Ramos (cell line): ENCODE data around the gene HADHB.
"Not testable (repeated sequence)": the region's sequence is repeated elsewhere in the genome, so short reads cannot be mapped to it uniquely, and the experiment has no call there.

Experiments used
- in situ Hi-C: fragments of 300-500 bp; cut with MboI; formaldehyde crosslinking; loops from one replicate; pipeline ENCODE4 v1.14.3; 2022; ENCODE audit warnings: low sequenced_read_pairs; ENCODE audit not compliant: unreplicated experiment

The HADHB gene

DNA sequence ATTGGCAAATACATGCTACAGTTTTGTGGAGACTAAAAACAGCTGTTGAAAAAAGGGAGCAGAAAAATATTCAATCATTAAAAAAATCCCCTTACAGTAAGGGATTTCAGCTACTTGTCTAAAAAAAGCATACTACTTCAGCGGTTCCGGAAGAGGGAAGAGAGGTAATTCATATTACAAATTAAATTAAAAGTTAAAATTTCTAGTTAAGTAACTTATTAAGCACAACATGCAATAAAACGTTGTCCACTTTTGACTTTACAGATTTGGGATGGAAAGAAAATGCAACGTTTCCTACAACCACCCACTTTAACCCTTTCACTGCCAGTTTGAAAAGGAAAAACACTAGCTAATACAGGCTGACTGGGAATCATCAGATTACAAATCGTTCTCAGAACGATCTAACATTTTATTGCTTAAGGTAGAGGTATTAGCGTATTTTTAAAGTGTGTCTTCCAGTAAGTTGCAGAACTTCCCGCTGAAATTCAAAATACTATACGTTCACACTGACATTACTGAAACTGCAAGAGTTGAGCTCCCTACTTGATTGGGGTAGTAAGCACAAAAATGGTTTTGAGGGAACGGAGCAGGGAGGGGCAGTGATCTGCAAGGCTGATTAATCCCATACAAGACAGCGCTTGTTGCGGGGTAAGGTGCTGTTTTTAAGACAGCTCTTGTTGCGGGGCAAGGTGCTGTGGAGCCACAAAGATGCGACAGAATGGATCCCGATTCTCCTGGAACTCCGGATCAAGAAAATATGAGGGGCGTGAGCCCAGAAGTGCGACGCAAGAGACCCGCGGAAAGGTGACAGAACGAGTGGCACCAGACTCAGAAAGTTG lies 1.1 kb upstream of the HADHB start:
- in situ Hi-C loops: no loop called here

DNA sequence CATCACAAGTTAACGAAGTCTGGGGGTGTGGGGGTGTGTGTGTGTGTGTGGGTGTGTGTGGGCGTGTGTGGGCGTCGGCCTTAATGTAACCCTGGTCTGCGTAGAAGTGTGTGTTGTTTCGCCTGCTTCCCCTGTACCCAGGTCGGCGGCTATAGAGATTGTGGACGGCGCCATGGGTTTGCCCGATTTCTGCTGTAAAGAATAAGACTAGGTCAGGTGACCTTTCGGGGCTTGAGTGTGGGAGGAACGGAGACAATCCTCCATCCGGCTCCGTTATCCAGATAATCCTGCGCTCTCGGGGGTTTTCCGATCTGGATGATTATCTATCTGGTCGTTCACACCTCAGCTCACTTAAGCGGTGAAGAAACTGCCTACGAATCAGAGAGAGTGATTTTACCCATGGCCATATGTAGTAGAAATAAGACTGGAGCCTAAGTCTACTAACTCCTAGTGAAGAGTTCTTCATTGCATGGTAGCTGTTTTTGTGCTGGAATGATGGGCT lies 543 bp downstream of the HADHB start:
- in situ Hi-C loops: no loop called here

DNA sequence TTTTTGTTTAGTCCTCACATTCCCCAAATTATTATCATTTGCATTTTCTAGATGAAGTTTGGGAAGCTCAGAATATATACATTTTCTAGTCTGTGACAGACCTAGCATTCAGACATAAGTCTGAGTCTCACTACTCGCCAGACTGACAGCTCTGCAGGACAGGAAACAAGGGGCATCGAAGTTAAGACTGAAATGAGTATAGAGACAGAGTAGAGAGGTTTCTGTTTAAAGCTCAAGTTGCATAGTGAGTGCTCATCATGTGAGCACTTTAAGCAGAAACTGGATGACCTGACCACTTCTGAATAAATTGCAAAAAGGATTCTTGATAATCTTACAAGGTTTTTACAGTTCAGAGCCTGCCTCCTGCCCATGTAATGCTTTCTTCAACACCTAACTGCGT lies 1.1 kb downstream of the HADHB start:
- in situ Hi-C loops: no loop called here

DNA sequence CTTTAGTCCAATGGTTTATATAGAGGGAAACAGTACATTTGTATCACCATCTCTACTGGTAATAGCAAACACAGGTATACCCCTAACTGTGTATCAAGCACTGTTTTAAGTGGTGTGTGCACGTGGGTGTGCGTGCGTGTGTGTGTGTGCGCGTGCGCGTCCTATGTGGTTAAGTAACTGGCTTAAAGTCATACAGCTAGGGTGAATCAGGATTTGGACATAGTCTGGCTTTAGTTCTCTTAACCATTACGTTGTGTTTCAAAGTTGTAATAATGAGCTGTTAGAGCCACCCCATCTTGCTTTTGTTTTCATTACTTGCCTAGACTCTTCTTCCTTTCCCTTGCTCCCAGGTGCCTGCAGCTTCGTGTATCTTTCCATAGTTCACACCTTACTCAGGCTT lies 2.1 kb downstream of the HADHB start:
- in situ Hi-C loops: no loop called here

DNA sequence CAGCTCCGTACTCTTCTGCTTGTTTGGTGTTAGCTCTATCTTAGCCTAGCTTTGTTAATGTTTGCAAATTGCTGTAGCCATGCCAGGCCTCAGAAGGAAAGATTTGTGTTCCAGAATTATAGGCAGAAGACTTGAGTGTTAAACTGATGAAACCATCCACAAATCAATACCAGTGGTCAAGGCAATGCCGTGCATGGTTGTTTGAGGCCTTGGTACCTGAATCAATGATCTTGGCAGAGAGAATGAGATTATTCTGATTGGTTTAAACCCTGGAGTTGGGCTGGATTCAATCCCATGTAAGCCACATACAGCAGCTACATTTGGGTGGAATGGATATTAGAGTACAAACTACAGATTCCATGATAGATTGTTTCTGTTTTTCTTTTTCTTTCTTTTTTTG lies 4.9 kb downstream of the HADHB start:
- in situ Hi-C loops: no loop called here

DNA sequence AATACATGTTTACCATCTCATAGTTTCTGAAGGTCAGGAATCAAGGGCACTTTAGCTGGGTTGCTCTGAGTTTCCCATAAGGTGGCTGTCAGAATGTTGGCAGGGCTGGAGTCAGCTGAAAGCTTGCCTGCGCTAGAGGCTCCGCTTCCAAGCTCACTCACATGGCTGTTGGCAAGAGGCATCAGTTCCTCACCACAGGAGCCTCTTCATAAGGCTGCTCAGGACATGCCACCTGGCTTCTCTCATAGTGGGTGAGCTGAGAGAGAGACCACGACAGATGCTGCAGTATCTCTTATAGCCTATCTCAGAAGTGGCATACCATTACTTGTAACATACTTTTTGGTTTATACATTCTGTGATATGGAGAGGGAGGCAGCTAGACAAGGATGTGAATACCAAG lies 7.2 kb downstream of the HADHB start:
- in situ Hi-C loops: no loop called here

DNA sequence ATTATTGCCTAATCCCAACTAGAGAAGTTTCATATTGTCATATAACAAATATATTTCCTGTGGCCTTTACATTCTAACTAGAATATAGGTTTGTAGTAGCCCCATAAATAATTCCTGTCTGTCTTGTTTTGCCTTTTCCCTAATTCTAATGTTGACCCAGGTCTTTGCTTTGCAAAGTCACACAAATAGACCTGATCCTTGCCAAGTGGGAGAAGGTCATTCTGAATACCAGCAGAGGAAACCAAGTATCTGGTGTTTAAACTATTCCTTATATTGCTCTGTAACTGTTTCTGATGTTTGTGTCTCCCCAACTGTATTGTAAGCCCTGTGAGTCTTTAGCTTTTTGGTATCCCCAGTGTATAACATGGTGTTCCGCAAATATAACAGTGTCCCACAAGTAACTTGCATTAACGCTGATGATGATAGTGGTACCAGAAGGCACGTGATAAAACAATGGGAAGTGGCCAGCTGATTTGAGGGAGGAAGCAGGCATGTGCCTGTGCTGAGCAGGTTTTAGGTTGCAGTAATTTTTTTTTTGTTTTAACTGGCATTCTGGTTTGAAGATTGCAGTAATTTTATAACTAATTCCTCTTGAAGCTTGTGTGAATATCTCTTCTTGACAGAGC lies 11.1 kb downstream of the HADHB start:
- in situ Hi-C loops: no loop called here

DNA sequence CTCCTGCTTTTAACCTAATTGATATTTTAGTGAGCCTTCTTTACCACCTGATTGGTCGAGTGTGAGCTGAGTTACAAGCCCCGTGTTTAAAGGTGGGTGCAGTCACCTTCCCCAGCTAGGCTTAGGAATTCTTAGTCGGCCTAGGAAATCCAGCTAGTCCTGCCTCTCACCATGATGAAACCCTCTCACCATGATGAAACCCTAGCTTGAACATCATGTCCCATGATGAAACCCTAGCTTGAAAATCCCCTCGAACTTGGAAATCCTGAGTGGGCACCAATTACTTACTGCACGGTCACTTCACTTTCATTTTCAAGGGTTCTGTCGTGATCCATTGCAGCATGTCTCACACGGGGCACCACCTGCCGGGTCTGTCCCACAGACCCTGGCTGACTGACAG lies 14.1 kb downstream of the HADHB start:
- in situ Hi-C loops: not testable (repeated sequence)

DNA sequence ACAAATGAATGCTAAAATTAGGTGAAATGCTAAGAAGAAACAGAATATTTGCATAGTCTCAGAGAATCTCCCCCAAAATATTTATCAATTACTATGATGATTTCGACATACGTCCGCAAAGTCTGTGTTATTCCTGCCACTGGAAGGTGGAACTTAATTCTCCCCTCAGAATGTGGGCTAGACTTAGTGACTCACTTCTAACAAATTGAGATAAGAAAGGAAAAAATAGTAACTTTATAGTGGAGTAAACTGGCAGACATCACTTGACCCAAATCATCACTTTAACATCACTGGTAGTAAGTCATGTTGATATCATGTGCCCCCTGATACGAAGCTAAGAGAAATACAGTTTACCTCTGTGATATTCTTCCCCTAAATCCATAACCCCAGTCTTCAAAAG lies 23.5 kb downstream of the HADHB start:
- in situ Hi-C loops: no loop called here

DNA sequence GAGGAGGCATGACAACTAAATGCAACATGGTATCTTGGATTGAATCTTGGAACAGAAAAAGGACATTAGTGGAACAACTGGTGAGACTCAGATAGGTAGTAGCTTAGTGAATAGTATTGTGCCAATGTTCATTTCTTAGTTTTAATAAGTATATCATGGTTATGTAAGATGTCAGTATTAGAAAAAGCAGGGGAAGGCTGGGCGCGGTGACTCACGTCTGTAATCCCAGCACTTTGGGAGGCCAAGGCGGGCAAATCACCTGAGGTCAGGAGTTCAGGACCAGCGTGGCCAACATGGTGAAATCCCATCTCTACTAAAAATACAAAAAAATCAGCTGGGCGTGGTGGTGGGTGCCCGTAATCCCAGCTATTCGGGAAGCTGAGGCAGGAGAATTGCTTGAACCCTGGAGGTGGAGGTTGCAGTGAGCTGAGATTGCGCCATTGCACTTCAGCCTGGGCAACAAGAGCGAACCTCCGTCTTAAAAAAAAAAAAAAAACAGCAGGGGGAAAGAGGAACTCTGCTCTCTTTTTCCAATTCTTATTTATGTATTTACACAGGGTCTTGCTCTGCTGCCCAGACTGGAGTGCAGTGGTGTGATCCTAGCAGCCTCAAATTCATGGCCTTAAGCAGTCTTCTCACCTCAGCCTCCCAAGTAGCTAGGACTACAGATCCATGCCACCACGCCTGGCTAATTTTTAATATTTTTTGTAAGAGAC lies 24.1 kb downstream of the HADHB start:
- in situ Hi-C loops: not testable (repeated sequence)

DNA sequence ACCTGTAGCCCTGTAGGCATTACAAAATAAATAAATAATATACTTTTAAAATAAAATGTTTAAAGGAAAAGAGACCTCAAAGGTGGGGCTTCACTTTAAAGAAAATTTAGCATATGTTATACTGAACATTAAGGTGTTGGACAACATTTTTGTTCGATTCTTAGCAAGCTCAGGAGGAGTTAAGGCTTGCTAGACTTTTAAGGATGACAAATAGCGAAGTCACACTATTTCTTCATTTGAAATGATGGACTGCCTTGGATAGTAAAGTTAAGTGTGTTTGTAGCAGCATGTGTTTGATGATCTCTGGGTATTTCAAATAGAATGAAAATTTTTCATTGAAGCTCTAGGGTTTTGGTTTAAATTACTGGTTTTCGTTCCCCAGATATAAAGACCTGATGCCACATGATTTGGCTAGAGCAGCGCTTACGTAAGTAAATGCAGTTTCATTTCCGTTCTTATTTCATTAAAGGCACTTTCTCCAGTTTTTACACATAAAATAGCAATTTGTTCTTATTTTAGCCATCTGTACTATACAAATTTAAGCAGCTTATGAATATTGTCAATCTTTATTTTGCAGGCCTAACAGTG lies 24.9 kb downstream of the HADHB start:
- in situ Hi-C loops: no loop called here

DNA sequence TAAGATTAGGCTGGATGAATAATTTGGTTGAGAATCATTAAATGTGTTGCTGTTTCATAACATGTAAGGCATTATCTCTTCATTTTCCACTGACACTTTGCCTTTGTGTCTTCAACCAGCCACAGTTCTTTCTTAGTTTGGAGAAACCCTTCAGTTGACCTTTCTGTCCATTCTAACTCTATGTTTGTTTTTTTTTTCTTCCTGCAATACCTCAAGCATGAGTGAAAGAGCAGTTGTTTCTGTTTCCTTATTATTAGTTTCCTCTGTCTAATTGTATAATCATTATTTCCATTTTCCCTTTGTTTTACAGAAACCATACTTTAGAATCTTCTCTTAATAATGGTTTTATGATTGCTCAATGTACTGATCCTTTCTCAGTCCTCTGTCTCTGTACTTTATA lies 25.6 kb downstream of the HADHB start:
- in situ Hi-C loops: no loop called here

DNA sequence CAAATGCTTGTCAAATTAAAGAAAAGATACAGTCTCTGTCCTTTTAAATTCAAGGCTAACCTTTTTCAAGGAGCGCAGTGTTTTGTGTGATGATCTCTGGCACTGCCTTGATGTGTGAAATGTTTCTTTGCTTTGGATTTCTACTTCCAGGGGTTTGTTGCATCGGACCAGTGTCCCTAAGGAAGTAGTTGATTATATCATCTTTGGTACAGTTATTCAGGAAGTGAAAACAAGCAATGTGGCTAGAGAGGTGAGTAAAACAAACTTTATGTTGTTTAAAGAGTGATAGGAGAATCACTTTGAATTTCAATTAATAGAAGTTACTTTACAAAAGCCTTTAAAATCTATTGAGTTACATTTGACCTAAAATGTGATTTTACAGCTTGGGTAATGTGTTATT lies 28.8 kb downstream of the HADHB start:
- in situ Hi-C loops: no loop called here

DNA sequence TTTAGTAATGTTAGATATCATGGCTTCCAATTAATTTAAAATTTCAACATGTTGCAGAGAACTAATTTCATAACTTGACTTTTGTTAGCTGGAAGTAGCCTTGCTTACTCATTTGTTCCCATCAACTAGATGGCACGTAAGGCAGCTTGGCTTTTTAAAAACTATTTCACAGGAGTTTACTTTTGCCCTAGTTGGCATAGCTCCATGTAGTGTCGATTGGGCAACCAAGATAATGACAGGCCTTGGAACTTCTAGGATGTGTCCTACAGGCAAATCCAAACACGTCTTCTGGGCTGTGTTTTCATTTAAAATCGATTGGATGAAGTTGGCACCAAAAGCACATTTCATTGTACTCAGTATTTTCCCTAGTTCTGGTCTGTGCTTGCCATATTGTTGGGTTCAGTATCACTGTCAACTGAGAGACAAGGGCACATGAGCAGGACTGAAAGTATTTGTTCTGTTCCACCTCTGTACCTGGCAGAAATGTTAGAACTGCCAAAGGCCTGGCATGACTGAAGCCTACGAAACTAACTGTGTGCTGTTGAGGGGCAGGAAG lies 29.4 kb downstream of the HADHB start:
- in situ Hi-C loops: no loop called here

DNA sequence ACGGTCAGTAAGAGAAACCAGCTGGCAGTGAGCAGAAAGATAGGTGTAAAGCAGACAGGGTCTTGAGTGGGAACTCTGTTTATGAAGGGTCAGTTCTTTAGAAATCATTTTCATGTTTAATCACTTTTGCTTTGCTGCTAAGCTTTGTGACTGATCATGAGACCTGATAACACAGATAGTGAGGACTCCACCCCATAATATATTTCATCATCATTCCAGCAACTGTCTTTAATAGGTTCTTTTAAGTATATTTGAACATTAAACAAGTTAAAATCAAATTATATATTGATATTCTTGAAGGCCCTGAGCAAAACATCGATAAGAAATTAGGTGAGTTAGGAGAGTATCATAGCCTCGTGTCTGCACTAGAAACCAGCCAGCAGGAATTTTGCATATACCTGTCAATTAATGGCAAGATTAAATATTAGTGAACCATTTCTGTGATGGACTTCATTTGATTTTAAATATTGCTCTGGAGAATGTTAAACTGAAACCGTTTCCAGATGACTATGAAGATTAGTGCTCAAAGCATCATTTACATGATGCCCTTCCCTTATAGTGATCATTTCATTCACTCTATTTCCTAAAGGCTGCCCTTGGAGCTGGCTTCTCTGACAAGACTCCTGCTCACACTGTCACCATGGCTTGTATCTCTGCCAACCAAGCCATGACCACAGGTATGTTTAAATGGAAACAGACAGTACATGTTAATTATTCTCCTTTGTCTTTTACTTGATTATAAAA lies 31.9 kb downstream of the HADHB start:
- in situ Hi-C loops: no loop called here

DNA sequence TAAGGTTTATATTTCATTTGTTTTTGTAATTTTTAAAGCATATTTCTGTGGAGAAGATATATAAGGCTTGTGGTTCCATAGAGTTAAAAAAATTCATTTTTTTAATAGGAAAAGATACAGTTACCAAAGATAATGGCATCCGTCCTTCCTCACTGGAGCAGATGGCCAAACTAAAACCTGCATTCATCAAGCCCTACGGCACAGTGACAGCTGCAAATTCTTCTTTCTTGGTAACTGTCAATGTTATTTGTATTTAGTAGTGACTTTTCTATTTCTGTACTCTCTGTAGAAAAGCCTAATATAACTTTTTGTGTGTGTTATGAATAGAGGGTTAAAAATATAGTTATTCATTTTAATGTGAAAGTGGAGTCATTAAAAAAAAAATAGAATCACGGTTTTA lies 35.1 kb downstream of the HADHB start:
- in situ Hi-C loops: no loop called here

DNA sequence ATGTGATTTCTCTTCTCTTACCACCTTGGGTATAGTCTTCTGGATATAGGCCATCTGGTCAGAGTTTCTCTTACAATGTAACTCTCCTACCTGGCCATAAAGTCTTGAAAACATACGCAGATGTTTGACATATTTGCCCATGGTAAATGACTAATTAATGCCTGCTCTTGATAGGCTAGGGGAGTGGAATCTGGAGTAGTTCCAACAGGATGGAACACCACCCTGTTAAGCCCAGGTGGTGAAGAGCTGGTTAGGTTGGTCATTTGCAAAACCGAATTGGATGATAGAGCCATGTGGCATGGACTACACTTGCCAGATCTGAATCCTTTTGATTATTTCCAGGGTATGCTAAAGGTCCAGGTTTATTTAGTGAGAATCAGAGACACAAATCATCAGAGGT lies 36.5 kb downstream of the HADHB start:
- in situ Hi-C loops: no loop called here

DNA sequence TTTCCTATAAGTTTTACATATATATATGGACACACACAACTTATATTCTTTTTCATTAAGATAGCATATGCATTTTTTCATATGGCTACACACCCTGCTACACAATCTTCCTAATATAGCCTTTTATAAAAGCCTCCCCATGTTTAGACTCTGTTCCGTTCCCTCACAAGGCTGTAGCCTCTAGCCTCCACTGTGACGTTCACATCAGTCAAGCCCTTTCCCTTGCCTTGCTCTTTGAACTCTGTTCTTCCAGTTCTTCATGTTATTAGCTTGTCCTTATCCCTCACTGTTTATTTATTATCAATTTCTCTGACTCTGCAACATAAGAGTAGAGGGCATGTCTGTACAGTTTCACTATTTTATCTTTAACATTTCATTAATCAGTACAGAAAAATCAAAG lies 38.9 kb downstream of the HADHB start:
- in situ Hi-C loops: no loop called here

DNA sequence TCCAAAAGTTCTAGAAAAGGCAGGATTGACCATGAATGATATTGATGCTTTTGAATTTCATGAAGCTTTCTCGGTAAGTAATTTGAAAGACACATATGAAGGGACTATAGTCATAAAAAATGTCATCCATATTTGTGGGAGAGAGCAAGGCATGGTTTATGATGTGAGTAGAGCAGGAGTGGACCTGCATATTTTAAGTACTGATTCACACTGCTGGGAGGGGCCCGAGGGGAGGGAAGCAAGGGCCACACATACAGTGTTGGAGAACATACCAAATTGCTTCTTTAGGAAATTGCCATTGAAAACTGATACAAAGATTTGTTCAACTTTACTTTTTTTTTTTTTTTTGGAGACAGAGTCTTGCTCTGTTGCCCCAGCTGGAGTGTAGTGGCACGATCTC lies 39.4 kb downstream of the HADHB start:
- in situ Hi-C loops: no loop called here

DNA sequence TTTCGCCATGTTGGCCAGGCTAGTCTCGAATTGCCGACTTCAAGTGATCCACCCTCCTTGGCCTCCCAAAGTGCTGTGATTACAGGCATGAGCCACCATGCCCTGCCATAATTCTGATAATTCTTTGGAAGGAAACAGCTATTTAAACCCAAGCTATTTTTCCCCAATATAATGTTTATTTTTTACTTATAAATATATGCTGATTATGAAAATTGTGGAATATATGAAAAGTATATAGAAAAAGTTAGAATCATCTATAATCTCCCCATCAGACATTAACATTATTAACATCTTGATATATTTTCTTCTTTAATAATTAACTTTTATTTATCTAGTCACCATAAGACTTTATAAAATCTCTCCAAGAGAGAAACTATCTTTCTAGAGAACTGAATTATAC lies 41.2 kb downstream of the HADHB start:
- in situ Hi-C loops: no loop called here
